HG02938 (cell line): ENCODE measurements around the gene IFNLR1.

Source experiments
- ATAC-seq: cut with Tn5 transposase; IDR thresholded peaks from one replicate; pipeline ENCODE4 v1.9.1; 2021; ENCODE audit warnings: mild to moderate bottlenecking, moderate library complexity; ENCODE audit not compliant: unreplicated experiment

IFNLR1 gene

GRCh38 chr1:24109686-24110475, 77.2 kb downstream of the IFNLR1 start:
- ATAC-seq, result no peak

- no peak for ATAC-seq
These were observed 78.0 kb downstream of the IFNLR1 start for GRCh38 chr1:24109166-24109483.

DNA sequence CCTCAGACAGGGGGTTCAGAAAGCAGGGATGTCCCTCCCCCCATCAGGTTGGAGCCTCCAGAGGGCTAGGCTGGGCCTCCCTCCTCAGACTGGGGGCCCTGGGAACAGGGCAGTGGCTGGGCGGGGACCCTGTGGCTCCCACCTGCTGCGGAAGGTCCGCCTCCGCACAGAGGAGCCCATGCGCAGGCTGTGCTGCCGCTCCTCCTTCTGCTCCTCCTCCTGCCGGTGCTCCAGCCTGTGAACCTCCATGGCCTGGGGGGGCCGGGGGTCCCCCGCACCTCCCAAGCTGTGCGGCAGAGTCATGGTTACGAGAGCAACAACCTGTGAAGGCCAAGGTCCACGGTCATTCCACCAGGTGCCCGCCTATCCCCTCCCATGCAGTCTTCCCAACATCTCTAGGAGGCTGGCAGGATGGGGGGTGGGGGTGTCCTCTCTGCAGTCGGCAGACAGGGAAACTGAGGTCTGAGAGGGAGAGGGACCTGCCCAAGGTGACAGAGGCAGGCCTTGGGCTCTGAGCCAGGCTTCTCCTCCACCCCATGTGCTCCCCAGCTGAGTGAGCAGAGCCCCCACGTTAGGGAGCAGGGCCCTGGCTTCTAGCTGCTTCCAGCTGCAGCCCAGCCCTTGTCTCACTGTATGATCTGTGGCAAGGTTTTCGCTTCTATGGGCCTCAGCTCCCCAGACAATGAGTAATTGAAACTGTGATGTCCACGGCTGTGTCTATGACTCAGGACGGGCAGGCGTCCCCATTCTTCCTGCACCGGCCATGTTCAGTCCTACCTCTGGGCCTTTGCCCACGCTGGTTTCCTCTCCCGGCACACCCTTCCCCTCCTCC, 78.5 kb downstream of the IFNLR1 start:
- ATAC-seq, result no peak

- ATAC-seq, result no peak
These were observed 79.5 kb downstream of the IFNLR1 start for GRCh38 chr1:24107462-24108138.

DNA sequence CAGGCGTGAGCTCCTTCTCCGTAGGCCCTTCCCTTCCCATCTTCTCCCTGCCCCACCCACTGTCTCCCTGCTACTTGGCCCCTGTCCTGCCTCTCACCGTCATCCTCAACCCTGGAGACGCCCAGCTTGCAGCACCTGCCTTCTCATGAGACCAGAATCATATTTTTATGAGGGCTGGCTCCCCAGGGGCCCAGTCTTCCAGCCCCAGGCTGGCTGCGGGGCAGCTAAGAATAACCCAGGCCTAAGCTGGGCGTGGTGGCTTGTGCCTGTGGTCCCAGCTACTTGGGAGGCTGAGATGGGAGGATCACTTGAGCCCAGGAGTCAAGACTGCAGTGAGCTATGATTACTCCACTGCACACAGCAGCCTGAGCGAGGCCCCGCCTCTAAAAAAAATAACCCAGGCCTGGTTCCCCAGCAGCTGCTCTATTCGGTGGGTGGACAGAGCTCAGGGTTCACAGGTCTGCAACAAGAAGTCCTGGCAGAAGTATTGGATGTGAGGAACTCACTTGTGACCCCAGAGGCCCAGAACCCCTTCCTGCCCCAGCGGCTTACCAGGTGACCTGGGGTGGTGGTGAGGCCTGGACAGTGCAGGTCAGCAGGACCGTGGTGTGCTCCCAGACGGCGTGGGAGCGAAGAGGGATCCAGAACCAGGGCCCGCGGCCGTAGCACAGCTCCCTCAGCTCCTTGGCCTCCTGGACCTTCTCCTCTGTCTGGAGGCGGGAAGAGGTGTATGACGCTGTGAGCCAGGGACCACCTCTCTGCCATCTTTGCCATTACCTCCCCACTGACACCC, 81.5 kb downstream of the IFNLR1 start:
- ATAC-seq, result no peak

GRCh38 chr1:24104854-24105253, 82.2 kb downstream of the IFNLR1 start:
- ATAC-seq, result no peak
